Ishikawa (cell line): Measurements from ENCODE around the gene MESP1.
A peak's percentile ranks its signal among the peaks of the same experiment; 100 is the strongest.

Experiments
- CEBPB ChIP-seq: IDR thresholded peaks from 2 replicates; pipeline ENCODE4 v1.6.1; 2012
- CREB1 ChIP-seq: IDR thresholded peaks from 2 replicates; pipeline ENCODE4 v1.6.1; 2012; ENCODE audit warnings: low read depth
- EGR1 ChIP-seq: IDR thresholded peaks from 2 replicates; pipeline ENCODE4 v1.6.1; 2012
- EP300 ChIP-seq: IDR thresholded peaks from 2 replicates; pipeline ENCODE4 v1.6.1; 2012; ENCODE audit warnings: borderline replicate concordance
- FOXM1 ChIP-seq: IDR thresholded peaks from 2 replicates; pipeline ENCODE4 v1.6.1; 2012; ENCODE audit warnings: low read depth, borderline replicate concordance
- MAX ChIP-seq: IDR thresholded peaks from 2 replicates; pipeline ENCODE4 v1.6.1; 2012
- NFIC ChIP-seq: IDR thresholded peaks from 2 replicates; pipeline ENCODE4 v1.6.1; 2012
- RAD21 ChIP-seq: IDR thresholded peaks from 2 replicates; pipeline ENCODE4 v1.6.1; 2012; ENCODE audit warnings: low read depth
- REST ChIP-seq: IDR thresholded peaks from 2 replicates; pipeline ENCODE4 v1.6.1; 2012; ENCODE audit warnings: low read depth, mild to moderate bottlenecking
- TAF1 ChIP-seq: IDR thresholded peaks from 2 replicates; pipeline ENCODE4 v1.6.1; 2012; ENCODE audit warnings: low read depth, mild to moderate bottlenecking
- TCF12 ChIP-seq: IDR thresholded peaks from 2 replicates; pipeline ENCODE4 v1.6.1; 2012; ENCODE audit warnings: low read depth
- TEAD4 ChIP-seq: IDR thresholded peaks from 2 replicates; pipeline ENCODE4 v1.6.1; 2012
- USF1 ChIP-seq: IDR thresholded peaks from 2 replicates; pipeline ENCODE4 v1.6.1; 2012
- YY1 ChIP-seq: IDR thresholded peaks from 2 replicates; pipeline ENCODE4 v1.6.1; 2012; ENCODE audit warnings: low read depth
- ZBTB7A ChIP-seq: IDR thresholded peaks from 2 replicates; pipeline ENCODE4 v1.6.1; 2012; ENCODE audit warnings: low read depth

Gene MESP1

GRCh38 chr15:89750560-89751542 is at the start of gene MESP1:
MESP1 (minus strand) TSS chr15:89751249; CDS start chr15:89751231, 18 bp downstream.
- no peak for TF ChIP-seq FOXM1
- peak; percentile 96 for TF ChIP-seq MAX
- no peak for TF ChIP-seq EP300
- TF ChIP-seq USF1: no peak
- TF ChIP-seq RAD21: peak; percentile 45; the same call in 1 of the 2 replicates
- no peak for TF ChIP-seq TEAD4
- no peak for TF ChIP-seq CREB1
- peak; percentile 25; the same call in 1 of the 2 replicates for TF ChIP-seq NFIC
- no peak for TF ChIP-seq REST
- TF ChIP-seq ZBTB7A: peak; percentile 98
- peak; percentile 45; the same call in 1 of the 2 replicates for TF ChIP-seq TAF1
- TF ChIP-seq YY1: 0 out of 2 replicates have a peak, but pooled peaks have one; percentile 20
- no peak for TF ChIP-seq CEBPB
- no peak for TF ChIP-seq EGR1
- TF ChIP-seq TCF12: 0 out of 2 replicates have a peak, but pooled peaks have one; percentile 11

GRCh38 chr15:89799918-89800498 is 49.0 kb upstream of the MESP1 start:
- TF ChIP-seq NFIC (no peak), EP300 (no peak), YY1 (no peak), TAF1 (no peak), TEAD4 (no peak), CEBPB (no peak), FOXM1 (no peak), USF1 (no peak), TCF12 (no peak), EGR1 (no peak), MAX (no peak), ZBTB7A (no peak), REST (no peak)

- no peak for TF ChIP-seq ZBTB7A
- TF ChIP-seq NFIC: no peak
- TF ChIP-seq FOXM1: no peak
- no peak for TF ChIP-seq EP300
- TF ChIP-seq CEBPB: no peak
Measured at GRCh38 chr15:89799011-89799911, 48.2 kb upstream of the MESP1 start.

GRCh38 chr15:89797678-89798201 is 46.7 kb upstream of the MESP1 start:
- TF ChIP-seq TAF1 (no peak), REST (no peak), CREB1 (no peak), EGR1 (no peak), EP300 (no peak), ZBTB7A (no peak), TCF12 (no peak), FOXM1 (no peak), RAD21 (no peak), USF1 (no peak), TEAD4 (no peak)
